Measurements from ENCODE around the gene GPX3. TPM values are rescaled to one million over a fixed set of nuclear protein-coding genes. Genes with fewer than 3 reads are reported as not detected.

GPX3 gene
- total and polyA plus RNA-seq, 3 donors from 2014 or later = 119 to 224 (median 216) TPM

Other genes starting within 250 kb of the GPX3 start
- 1 to 10 TPM; 8.1 to 8.8 TPM for gene SMIM3, start 241.8 kb upstream of the GPX3 start, total RNA-seq
- 8.7 TPM for gene SMIM3, start 241.8 kb upstream of the GPX3 start, polyA plus RNA-seq (ENCODE audit: insufficient read depth, low read depth, low replicate concordance)
- 1 to 10 TPM; 1.2 to 2.7 TPM for gene IRGM, start 174.1 kb upstream of the GPX3 start, total RNA-seq
- gene IRGM, start 174.1 kb upstream of the GPX3 start, polyA plus RNA-seq (ENCODE audit: insufficient read depth, low read depth, low replicate concordance) = 0.25 TPM
- 10 to 100 TPM; 13.2 to 15.8 TPM for gene ZNF300, start 115.6 kb upstream of the GPX3 start, total RNA-seq
- gene ZNF300, start 115.6 kb upstream of the GPX3 start, polyA plus RNA-seq (ENCODE audit: insufficient read depth, low read depth, low replicate concordance) = 8.3 TPM
- gene TNIP1, start 60.4 kb downstream of the GPX3 start, total RNA-seq = 10 to 100 TPM; 48.4 to 58.3 TPM
- gene TNIP1, start 60.4 kb downstream of the GPX3 start, polyA plus RNA-seq (ENCODE audit: insufficient read depth, low read depth, low replicate concordance) = 43.5 TPM
- 100 to 1,000 TPM; 116 to 180 TPM for gene ANXA6, start 137.2 kb downstream of the GPX3 start, total RNA-seq
- 152 TPM for gene ANXA6, start 137.2 kb downstream of the GPX3 start, polyA plus RNA-seq (ENCODE audit: insufficient read depth, low read depth, low replicate concordance)
- gene CCDC69, start 203.5 kb downstream of the GPX3 start, total RNA-seq = 10 to 100 TPM; 37.6 to 65.3 TPM
- 40.8 TPM for gene CCDC69, start 203.5 kb downstream of the GPX3 start, polyA plus RNA-seq (ENCODE audit: insufficient read depth, low read depth, low replicate concordance)
- gene GM2A, start 232.6 kb downstream of the GPX3 start, total RNA-seq = 10 to 100 TPM; 38.0 to 54.4 TPM
- 29.8 TPM for gene GM2A, start 232.6 kb downstream of the GPX3 start, polyA plus RNA-seq (ENCODE audit: insufficient read depth, low read depth, low replicate concordance)

Measured in testis (tissue), 3 donors.